T1000 (cell line): Measurements from ENCODE around the gene CTNS.
"Not testable (repeated sequence)": the region's sequence is repeated elsewhere in the genome, so short reads cannot be mapped to it uniquely, and the experiment has no call there.

Experiments
- DNase-seq: peaks from one replicate; lab custom pipeline; 2025; ENCODE audit warnings: mixed read lengths; lab: John Stamatoyannopoulos, UW

CTNS gene

DNA sequence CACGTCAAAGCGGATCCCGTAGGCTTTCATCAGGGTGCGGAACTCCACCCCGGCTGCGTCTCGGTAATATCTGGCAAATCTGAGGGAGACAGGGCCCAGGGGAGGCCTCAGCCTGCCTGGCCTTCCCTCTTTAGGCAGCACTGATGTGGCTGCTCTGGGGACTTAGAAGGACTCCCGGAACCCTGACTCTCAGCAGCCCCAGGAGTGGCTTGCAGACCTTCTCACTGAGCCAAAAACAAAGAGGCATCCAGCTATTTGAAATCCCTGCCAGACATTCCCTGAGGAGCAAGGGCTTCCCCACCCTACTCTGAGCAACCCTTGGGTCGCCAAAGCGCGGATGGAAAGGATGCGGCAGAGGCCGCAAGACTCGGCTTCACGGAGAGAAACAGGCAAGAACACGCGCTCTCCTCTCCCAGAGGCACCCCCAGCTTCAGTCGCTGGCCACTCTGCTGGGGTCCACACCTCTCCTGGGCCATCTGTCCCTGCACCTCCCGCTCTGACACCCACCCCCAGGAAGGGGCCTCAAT lies 51.5 kb downstream of the CTNS start:
- DNase-seq, result no peak

DNA sequence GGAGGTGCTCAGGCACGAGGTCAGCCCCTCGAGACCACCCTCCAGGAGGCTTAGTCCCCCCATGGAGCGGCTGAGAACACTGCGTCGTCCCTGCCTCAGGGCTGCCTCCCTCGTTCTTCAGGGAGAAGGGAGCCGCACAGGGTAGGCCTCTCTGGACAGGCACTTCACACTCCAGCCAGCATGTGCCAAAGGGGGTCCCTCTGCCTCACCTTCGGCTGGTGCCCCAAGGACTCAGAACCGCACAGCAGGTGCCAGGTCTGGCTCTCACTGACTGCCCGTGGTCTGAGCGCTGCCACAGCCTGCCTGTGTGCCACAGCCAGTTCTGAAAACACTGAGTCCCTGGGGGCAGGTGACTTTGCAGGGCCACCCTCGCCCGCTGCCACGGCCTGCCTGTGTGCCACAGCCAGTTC lies 52.3 kb downstream of the CTNS start:
- no peak for DNase-seq

DNA sequence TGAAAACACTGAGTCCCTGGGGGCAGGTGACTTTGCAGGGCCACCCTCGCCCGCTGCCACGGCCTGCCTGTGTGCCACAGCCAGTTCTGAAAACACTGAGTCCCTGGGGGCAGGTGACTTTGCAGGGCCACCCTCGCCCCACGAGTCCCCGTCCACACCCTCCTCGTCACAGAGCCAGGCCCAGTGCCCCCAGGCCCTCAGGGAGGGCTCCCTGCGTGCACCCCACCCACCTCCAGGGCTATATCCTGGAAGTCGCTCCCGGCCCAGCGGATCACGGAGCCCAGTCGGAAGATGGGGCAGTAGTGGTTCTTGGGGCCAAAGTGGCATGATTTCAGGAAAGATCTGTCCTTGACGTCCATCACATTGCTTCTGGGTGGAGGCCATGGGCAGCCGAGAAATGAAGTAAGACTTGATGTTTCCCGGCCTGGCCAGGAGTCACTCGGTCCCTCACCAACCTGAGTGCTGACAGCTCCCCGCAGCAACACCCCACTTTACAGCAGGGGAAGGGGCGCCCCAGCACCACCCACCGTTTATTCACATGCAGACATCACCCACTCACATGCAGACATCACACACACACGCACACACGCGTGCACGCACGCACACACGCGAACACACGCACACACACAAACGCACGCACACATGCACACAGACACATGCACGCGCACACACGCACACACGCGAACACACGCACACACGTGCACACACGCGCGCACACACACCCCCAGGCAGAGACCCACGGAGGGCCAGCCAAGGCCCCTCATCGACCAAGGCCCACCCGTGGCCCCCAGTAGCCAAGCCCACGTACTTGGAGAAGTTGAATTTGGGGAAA lies 52.9 kb downstream of the CTNS start:
- no peak for DNase-seq

DNA sequence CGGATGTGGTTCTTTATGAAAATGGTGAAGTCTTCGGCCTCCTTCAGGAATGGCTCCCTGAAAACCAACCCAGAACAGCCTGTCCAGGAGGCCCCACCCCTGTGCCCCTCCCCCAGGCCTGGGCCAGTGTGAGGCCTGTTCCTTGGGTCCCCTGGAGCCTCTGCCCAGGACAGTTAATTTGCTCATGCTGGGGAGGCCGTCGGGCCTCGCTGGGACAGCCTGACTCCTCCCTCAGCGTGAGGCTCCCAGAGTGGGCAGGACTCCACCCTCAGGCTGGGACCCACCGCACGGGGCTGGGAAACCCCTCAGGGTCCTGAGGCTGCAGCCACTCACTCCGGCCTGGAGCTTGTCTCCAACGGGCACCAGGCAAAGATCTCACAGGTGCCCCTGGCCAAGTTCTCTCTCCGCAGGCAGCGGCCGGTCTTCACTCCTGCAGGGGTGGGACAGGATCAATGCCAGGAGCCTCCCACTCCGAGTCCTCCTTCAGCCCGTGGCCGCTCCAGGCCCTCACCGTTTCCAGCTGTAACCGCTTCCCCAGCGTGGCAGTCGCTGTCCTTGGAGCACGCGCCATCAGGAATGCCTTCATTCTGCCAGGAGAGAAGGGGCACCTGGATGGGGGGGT lies 53.6 kb downstream of the CTNS start:
- DNase-seq, result no peak

DNA sequence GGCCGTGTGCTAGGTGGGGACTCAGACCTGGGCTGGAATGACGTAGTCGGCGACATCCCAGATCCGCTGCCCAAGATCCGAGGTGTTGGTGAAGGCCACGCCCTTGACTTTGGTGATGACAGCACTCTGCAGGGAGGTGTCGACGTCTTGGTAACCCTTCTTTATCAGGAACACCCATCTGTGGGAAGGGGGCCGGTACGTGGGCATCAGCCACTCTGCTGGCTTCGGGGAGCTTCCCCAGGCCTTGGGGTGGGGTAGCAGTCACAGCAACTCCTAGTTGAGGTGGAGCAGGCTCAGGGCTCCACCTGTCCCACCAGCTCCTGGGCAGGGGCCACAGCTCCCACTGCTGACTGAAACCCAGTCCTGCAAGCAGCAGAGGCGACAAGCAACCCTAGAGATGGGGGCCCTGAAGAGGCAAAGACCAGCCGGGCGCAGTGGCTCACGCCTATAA lies 55.1 kb downstream of the CTNS start:
- DNase-seq, result no peak

DNA sequence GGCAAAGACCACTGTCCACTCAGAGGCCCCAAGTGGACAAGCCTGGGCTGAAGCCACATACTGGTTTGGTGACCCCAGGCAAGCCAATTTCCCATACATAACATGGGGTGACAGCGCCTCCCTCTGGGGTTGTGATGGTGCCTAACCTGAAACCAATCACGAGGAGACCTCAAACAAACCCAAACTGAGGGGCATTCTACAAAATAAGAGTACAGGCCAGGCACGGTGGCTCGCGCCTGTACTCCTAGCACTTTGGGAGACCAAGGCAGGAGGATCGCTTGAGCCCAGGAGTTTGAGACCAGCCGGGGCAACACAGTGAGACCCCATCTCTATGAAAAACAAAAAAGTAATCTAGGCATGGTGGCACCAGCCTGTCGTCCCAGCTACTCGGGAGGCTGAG lies 55.8 kb downstream of the CTNS start:
- DNase-seq, result no peak

DNA sequence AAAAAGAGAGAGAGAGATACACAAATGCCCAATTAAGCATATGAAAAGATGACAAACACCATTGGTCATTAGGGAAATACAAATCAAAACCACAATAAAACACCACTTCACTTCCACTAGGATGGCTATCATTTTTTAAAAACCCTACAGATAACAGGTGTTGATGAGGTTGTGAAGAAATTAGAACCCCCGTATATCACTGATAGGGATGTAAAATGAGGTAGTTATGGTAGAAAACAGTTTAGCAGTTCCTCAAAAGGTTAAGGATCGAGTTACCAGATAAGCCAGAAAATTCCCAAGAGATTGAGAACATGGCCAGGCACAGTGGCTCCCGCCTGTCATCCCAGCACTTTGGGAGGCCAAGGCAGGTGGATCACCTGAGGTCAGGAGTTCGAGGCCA lies 56.6 kb downstream of the CTNS start:
- no peak for DNase-seq

DNA sequence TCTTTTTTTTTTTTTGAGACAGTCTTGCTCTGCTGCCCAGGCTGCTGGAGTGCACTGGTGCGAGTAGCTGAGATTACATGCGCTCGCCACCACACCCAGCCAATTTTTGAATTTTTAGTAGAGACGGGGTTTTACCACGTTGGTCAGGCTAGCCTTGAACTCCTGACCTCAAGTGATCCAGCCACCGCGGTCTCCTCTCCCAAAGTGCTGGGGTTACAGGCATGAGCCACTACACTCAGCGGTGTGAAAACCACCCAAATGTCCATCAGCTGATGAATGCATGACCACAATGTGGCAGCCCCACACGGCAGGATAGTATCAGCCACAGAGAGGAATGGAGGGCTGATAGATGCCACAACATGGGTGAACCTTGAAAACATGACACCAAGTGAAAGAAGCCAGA lies 57.3 kb downstream of the CTNS start:
- DNase-seq, result no peak

DNA sequence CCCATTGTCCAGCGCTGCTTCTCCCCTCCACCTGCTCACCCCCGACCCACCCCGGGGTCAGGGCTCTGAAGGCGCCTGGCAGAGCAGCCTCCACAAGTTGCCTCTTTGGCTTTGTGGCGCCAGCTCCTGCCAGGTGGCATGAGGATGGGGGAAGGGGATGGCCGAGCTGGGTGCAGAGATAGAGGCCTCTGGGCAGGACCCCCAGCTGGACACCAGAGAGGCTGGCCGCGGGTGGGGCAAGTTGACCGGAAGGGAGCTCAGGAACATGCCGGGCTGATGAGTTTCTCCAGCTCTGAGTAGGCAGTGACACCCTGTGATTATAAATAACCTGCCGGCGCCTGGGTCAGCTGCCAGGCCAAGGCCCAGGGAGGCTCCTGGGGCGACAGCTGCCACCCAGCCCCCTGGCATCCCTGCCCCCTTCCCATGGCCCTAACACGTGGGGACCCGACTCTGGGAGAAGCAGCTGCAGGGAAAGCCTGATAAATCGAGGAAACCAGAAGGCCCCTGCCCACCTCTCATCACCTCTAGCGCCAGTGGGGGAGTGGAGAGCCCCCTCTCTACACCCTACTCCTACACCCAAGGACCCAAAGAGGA lies 58.7 kb downstream of the CTNS start:
- no peak for DNase-seq

DNA sequence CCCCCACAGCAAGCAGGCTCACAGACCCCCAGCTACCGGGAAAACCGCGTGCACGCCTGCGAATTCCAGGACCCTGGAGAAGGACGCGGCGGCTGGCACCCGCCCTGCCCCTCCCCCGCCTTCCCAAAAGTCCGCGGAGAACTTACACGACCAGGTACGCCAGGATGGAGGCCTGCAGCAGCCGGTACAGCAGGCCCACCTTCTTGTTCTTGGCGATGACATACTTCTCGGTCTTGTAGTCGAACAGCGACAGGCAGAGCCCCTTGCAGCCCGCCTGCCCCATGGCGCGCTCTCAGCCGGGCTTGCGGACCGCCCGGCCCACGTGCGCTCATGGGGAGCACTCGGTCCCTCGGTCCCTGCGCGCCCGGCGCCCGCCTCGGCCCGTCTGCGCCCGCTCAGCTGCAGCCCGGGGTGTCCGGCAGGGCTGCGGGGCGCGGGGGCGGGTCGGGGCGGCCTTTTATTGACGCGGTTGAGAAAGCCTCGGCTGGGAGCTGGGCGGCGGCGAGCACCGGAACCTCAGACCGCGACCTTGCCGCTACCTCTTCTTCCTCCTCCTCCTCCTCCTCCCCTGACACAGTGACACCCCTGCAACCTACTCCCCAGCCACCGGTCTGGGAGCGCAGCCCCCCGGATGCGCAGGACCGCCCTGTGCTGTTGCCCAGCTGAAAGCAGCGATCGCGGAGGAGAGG lies 59.3 kb downstream of the CTNS start, which contains the start of gene P2RX5:
Gene P2RX5, minus strand, starts transcription at position 433 of the 689 bp plus-strand sequence. Its CDS starts 150 bp downstream, at position 283.
- DNase-seq, result no peak

DNA sequence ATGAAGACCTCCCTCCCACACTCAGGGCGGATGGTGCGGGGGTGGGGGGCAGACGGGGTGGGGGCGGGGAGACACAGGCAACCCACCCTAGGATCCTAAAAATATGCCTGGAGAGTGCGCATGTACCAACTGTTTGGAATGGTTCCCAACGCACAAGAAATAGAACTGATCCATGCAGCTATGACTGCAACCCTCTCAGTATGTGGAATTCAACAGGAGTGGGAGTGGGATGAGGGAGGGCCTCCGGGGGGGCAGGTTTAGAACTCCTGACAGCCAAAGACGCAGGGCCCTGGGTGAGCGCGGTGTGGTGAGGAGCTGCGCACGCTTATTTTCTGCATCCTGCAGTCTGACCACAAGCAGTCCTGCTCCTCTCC lies 60.5 kb downstream of the CTNS start:
- DNase-seq, result no peak

DNA sequence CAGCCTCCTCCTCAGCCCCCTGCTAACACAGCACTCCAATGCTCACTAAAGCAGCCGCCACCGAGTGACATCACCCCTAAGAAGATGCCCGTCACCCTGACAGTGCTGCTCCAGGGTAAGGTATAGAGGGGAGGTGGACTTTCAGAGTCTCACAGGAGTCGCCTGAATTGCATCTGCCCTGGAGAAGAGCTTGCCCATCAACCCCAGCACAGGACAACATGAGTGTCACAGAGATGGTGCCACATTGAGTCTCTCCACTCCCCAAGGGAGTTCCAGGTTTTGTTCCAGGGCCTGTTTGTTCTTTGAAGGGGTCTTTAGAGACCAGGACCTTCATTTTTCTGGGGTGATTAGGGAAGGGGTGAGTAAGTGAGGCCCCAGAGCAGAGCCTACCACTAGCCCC lies 61.6 kb downstream of the CTNS start:
- no peak for DNase-seq

DNA sequence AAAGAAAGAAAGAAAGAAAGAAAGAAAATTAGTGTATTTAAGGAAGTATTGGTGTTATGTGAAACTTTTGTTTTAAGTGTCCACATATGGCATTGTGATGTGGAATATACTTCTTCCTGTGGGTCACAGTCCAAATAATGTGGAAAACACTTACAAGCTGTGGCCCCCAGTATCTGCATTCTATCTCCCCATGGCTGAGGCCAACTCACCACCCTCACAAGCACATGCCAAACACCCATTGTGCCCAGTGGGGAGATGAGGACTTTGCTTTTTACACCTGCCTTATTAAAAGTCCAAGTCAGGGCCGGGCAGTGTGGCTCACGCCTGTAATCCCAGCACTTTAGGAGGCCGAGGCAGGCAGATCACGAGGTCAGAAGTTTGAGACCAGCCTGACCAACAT lies 63.4 kb downstream of the CTNS start:
- DNase-seq, result no peak

DNA sequence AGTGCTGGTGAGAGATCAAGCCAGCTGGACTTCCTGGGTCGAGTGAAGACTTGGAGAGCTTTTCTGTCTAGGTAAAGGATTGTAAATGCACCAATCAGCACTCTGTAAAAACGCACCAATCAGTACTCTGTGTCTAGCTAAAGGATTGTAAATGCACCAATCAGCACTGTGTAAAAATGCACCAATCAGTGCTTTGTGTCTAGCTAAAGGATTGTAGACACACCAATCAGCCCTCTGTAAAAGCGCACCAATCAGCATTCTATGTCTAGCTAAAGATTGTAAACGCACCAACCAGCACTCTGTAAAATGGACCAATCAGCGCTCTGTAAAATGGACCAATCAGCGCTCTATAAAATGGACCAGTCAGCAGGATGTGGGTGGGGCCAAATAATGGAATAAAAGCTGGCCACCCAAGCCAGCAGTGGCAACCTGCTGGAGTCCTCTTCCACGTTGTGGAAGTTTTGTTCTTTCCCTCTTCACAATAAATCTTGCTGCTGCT lies 65.5 kb downstream of the CTNS start:
- DNase-seq, result not testable (repeated sequence)

DNA sequence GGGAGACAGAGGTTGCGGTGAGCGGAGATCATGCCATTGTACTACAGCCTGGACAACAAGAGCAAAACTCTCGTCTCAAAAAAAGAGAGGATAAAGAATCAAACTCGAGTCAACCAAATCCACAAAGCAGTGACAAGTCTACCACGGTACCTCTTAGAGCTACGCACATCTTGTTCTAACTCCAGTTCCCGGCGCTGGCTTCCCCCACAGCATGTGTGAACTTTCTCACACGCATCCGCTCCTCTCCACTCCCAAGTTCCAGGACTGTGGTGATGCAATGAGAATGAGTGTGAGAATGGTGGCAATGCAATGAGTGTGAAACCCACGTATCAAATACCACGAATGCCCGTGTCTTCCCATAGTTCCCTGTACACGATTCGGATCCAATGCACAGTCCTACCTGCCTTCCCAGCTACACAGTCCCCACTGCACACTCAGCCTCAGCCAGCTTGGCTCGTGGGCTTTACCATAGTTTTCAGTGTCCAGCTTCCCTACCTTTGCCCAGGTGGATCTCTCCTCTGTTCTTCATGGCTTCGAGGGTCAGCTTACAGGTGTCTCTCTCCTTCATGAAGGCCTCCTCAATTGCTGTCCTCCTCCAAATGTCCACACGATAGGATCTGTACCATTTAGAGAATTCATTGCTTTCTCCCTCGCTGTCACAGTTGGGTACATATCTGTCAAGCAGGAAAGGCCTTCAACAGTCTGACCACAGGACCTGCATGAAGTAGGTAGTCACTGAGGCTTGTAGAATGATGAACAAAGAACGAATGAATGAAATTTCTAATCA lies 68.6 kb downstream of the CTNS start:
- DNase-seq, result no peak

DNA sequence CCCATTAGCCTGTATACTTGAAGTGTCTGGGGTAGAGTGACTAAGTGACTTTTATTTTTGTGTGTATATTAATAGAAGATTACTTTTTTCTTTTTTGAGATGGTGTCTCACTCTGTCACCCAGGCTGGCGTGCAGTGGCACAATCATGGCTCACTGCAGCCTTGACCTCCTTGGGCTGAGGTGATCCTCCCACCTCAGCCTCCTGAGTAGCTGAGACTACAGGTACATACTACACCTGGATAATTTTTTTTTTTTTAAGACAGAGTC lies 69.1 kb downstream of the CTNS start:
- not testable (repeated sequence) for DNase-seq

DNA sequence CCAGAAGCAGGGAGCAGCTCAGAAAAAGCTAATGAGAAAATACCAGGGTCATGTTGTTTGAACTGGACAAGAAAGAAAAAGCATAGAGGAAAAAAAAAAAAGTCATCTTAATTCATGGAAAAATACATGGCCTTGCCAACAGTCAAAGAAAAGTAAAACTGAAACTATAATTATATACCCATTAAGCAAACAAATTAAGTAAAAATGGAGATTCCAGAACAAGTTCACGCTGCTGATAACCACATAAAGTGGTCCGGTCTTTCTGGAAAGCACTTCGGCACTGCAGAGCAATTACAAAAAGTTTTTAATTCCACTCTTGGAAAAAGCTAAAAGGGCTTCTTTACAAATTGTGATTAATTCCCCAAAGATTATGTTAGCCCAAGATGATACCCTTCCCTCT lies 71.8 kb downstream of the CTNS start:
- DNase-seq, result no peak

DNA sequence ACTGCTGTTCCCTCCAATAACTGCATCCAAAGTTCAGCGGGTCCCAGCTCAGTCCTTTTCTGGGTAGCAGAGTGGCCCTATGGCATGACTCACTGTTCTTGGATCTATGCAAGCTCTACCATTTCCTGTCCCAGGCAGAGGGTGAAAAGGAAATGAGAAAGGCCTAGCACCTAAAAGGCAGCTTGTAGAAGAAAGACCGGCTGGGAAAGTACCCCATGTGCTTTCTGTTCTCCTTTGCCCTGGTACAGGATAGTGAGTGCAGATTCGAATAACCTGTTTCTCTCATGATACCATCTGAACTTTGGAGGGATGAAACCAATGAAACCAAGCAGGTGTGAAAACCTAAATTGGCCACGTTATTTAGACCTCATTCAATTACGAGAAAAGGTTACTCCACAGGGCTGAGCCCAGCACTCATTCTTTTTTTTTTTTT lies 74.4 kb downstream of the CTNS start:
- DNase-seq, result no peak
